CD1c-positive myeloid dendritic cell (primary cell): ENCODE measurements around the gene PHTF1.
A peak's percentile ranks its signal among the peaks of the same experiment; 100 is the strongest.
"Not testable (repeated sequence)": the region's sequence is repeated elsewhere in the genome, so short reads cannot be mapped to it uniquely, and the experiment has no call there.

Source experiments
- DNase-seq: peaks from one replicate; pipeline ENCODE4 v3.0.0-alpha.2; 2016; ENCODE audit errors: extremely low spot score

Gene PHTF1

DNA sequence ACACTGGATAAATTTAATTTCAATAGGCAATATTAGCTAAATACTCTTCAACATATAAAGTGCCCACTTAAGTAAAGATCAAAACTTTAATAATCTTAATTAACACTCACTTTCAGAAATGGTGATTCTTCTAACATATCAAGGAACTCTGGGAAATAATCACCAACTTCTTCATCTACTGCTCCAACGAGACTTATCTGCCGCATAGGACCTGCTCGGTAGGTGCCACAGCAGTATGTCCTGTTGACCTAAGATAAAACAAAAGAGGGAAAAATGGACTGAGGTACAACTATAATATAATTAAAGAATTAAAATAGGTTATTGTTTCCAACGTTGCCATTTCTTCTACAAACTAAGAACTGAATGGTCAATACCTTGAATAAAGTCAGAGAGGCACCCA, 18.3 kb upstream of the PHTF1 start:
- DNase-seq: no peak

DNA sequence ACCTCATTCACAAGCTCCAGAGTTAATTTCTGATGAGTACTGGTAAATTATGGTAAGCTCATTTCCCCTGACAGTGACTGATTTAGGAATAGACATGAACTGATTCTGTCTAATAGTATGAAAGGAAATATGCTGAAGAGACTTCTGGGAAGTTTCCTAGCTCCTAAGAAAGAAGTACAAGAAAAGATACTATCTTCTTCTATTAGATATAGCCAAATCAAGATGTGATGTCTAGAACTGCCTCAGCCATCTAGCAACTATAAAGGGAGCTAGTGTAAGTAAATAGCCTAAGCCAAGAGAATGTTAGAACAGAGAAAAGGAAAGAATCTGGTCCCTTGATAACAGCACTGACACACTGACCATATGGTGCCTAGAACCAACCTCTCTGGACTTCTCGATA, 10.7 kb upstream of the PHTF1 start:
- no peak for DNase-seq

DNA sequence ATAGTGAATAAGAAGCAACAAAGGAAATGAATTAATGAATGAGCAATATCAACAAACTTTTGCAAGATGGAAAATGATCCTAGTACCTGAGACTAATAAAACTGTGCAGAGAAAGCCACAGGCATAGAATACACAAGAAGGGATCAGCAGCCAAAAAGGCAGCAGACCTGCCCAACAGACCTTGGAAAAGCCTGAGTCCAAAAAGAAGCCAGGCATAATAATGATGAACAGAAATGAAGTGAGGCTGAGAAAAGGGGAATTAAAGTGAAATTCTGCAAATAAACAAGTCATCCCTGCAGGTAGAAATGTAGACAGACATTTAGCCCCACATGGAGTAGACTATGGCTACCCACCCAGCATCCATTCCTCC, 10.3 kb upstream of the PHTF1 start:
- DNase-seq: no peak

DNA sequence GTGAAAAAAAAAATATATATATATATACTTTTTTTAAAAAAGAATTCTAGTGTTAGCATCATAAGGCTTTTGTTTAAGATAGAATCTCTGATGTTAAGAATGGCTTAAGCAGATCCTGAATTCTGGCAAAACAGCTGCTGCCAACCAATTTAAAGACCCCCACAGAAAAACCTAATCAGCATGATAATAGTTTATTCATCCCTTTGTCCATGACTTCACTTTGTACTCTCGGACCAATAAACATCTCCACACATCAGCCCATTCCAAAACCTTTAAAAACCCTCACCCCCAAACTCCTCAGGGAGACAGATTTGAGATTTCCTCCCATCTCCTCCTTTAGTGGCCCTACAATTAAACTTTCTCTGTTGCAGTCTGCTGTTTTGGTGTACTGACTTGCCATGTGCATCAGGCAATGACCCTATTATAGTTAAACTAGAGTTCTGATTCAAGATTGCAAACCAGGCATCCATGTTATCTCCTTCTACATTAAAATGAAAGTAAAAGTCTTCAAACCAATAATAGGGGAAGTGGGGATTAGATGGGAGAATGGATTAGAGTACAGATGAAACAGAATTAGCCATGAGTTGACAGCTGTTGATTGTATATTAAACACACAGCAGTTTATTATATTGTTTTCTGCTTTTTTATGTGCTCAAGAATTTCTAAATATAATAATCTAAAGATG, 9.8 kb upstream of the PHTF1 start:
- DNase-seq: no peak

DNA sequence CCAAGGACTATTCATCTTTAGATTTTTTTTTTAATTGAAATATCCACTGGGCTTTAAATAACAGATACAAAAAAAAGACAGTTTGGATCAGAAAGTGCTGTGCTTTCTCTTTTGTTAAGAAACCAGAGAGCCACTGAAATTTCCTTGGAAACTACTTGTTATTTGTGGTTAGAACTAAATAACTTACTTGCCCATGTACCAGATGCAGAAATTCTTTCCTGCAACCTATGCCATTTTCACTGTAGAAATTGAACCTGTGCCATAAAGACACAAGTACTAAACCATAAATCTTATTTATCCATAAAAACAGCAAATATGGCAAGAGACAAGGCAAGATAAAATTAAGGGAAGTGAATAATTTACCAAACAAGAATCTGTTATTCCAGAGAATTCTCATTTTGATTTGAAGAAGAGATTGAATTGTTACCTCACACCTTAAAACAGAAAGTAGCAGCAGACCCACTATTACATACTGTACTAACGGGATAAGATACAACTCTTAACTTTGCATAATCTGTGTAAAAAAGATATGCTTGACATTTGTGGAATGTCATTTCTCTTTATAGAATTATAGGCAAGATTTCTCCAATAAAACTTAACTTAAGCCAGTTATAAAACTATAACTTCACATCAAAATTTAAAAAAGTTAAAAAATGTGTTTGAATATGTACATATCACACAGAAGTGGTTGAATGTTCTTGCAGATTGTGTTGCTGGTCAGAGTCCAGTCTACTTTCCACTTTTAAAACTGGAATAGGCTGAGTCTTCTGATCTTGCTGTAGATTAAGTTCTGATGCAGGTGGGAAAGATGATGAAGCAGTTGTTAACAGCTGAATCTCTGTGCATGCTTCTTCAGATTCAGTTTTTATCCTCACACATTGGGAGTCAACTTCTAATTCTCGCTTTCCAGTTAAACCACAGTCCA, 6.3 kb upstream of the PHTF1 start:
- no peak for DNase-seq

DNA sequence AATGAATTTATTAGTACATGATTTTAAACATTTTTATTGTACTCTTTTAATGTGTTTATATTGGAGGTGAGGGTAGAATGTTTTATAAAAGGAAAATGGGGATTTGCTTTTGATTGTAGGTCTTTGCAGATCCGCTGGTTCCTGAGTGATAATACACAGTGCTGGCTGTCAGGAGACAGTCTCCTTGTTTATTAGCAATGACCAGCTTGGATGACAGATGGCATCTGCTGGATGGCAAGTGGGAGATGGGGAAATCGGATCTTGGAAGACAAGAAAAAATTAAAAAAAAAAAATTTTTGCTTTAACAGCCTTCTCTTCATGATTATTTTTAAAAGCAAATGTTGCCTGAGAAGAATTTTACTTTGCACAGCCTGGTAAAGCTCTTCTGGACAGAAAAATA, 4.4 kb upstream of the PHTF1 start:
- no peak for DNase-seq

DNA sequence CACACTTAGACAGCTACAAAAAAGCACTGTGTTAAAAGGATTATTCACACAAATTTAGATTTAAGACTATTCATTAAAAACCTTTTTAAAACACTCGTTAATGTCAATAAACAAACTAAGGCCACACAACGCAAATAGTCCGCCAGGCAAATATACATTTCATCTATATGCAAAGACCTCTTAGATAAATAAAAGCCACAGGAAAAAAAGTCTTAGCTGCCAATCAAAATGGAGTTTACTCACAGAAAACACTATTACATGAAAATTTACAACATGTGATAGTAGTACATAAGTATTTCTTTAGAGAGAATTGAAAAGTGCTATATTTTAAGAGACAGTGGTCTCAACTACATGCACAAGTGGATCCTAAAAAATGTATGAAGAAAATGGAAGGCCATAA, 2.7 kb upstream of the PHTF1 start:
- no peak for DNase-seq

DNA sequence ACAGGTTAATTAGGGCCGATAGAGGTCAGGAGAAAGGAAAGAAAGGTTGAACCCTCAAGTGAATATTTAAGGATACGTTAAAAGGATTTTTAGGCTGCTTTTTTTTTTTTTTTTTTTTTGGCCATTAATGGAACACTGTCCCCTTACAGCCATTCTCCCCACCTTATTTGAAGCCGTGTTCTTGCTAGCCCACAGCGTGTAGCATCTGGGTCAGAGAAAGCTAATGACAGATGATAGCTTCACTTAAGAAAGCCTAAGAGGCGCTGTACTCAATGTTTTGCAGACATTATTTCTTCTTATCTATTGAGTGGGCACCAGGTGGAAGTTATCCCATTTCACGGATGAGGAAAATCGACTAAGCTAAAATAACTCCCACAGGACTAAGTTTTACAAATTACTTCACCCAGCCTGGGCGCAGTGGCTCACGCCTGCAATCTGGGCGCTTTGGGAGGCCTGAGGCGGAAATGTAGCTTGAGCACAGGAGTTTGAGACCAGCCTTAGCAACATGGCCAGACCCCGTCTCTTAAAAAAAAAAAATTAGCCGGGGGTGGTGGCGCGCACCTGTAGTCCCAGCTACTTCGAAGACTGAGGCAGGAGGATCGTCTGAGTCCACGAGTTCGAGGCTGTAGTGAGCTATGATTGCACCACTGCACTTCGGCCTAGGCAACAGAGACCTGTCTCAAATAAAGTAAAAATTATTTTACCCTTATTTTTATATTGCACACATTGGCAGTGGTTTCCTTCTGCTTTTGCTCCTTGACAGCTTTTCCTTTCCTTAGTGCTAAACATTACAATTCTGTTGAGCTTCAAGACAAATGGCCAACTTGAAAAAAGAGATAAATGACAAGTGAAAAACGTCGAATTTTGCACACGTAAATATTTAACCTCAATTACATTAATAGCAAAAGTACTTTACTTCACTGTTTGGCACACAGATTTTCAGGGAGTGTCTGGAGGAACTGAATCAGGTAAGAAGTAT, 1.1 kb upstream of the PHTF1 start:
- DNase-seq: no peak

DNA sequence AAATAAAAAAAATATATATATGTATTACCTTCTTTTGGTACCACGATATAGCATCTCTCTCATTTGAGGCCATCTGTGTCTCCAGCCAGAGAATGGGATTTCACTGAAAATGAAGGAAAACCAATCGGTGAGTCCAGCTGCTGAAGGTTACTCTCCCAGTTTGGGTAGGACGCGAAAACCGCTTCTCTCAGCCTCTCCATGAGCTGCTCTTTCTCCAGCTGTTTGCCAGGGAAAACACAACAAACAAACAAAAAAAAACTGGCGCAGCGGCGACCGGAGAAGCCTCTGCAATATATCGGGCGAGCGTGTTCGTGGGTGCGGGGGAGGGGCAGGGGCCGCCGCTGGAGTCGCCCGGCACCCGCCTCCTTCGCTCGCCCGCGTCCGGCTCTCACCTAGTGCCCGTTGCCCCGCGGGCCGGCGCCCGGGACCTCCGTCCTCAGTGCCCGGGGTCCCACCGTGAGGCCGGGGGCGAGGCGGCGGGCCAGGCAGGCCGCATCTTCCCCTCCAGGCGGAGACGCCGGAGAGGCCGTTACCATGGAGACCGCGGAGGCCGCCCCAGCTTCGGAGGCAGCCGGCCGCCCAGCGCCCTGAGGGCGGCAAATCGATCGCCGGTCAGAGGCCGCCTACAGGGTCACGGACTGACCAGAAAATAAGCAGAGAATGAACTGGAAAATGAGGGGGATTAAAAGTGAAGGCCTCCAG, 504 bp downstream of the PHTF1 start:
- peak; percentile 76 for DNase-seq

DNA sequence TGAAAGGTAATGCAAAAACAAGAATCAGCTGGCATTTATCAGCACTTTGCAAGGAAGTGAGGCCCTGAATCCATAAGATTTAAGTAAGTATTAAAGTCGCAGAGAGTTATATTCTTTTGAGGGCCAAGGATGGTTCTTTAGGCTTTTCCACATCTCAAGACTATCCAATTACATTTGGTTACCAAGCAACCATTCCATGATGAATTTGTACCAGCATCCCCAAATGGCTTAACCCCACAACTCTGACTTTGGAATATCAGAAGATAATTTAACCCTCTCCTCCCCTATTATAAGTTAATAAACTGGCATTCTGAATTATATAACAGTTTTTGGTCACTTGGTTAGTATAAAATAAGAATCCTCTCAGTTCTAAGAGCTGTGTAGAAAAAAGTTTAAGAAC, 2.8 kb downstream of the PHTF1 start:
- DNase-seq: no peak

DNA sequence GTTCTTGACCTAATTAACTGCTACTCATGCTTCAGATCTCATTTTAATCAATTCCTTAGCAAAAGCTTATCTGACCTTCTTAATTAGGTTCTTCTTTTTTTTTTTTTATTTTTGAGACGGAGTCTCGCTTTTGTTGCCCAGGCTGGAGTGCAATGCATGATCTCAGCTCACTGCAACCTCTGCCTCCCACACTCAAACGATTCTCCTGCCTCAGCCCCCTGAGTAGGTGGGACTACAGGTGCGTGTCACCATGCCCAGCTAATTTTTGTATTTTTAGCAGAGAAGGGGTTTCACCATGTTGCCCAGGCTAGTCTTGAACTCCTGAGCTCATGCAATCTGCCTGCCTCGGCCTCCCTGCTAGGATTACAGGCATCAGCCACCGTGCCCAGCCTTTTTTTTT, 6.0 kb downstream of the PHTF1 start:
- not testable (repeated sequence) for DNase-seq

DNA sequence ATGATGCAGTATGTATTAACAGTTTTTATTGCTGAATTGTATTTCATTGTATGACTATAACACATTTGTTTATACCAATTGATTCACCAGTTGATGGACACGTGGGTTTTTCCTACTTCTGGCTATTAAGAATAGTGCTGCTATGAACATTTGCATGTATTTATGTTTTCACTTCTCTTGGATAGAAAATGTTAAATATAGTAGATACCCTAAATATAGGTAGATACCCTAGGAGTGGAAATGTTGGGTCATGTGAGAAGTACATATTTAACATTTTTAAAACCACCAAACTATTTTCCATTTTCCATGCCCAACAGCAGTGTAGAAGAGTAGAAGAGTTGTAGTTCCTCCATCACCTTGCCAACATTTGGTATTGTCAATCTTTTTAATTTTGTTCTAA, 7.8 kb downstream of the PHTF1 start:
- no peak for DNase-seq

DNA sequence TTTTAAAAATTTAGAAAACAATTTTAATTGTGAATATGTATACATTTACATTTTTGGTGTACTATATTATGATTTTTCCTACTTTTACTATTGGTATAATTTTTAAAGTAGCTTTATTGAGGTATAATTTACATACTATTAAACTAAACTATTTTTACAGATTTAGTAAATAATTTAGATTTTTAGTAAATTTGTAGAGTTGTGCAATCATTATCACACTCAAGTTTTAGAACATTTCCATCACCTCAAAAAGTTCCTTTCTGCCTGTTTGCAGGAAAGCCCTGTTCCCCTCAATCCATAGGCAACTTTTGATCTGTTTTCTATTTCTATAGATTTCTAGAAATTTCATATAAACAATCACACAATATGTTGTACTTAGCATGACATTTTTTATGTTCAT, 8.2 kb downstream of the PHTF1 start:
- no peak for DNase-seq

DNA sequence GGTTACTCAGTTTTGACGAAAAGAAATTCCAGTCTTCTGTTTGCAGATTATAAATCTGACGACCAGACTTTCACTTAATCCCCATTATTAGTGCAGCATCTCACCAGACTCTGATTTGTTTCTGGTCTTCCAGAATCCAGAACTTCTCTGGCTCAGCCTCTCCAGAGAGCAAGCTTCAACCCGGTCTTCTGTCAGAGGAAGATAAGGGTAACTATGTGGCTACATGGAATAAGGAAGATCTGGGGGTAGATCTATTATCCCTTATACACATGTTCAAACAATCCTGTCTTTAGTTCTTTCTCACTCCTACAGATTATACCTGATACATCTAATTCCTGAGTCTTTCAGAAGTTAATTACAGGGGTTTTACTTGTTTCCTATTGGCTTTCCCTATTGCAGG, 9.9 kb downstream of the PHTF1 start:
- DNase-seq: no peak

DNA sequence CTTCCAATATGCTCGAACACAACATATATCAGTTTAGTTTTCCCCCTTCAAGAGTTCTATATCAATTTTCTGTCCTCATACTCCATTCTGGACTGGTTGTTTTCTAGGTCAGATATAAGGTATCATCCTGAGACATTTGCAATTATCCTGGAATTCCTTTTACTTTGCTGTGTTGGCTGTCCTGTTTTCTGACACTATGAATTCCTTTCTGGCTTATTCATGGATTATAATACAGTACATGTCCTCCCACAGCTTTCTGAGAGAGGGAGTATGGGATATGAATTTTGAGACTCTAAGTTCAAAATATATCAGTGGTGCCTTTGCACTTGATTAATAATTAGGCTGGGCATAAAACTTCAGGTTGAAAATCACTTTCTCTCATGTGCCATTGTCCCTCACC, 11.9 kb downstream of the PHTF1 start:
- no peak for DNase-seq

DNA sequence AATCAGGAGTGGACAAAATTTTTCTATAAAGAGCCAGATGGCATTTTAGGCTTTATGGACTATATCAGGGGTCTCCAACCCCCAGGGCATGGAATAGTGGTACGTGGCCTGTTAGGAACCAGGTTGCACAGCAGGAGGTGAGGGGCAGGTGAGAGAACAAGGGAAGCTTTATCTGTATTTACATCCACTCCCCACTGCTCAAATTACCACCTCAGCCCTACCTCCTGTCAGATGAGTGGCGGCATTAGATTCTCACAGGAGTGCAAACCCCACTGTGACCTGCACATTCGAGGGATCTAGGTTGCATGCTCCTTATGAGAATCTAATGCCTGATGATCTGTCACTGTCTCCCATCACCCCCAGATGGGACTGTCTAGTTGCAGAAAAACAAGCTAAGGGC, 13.9 kb downstream of the PHTF1 start:
- DNase-seq: no peak

DNA sequence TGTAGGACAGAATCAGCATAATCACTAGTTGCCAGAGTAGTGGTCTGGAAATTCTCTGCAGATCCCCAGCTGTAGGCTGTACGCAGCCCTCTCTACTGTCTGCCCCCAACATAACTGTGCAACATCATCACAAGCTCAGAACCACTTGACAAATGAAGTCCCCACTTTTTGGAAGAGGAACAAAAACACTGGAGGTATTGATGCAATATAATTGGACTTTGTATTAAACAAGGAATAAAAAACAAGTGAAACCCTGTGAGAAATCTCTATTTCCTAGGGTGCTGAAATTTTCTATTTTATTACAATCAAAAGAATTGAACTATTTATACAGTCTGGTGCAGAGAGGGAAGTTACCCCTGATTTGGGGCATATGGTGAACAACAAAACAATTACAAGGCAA, 15.2 kb downstream of the PHTF1 start:
- no peak for DNase-seq

DNA sequence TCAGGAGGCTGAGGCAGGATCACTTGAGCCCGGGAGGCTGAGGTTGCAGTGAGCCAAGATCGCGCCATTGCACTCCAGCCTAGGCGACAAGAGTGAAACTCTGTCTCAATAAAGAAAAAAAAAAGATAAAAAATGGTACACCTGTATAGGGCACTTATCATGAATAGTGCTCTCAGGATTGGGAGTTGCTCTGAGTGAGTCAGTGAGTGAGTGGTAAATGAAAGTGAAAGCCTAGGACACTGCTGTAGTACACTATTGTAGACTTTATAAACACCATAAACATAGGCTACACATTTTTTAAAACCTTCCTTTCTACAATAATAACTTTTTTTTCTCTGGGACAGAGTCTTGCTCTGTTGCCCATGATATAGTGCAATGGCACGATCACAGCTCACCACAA, 16.8 kb downstream of the PHTF1 start:
- DNase-seq: no peak

DNA sequence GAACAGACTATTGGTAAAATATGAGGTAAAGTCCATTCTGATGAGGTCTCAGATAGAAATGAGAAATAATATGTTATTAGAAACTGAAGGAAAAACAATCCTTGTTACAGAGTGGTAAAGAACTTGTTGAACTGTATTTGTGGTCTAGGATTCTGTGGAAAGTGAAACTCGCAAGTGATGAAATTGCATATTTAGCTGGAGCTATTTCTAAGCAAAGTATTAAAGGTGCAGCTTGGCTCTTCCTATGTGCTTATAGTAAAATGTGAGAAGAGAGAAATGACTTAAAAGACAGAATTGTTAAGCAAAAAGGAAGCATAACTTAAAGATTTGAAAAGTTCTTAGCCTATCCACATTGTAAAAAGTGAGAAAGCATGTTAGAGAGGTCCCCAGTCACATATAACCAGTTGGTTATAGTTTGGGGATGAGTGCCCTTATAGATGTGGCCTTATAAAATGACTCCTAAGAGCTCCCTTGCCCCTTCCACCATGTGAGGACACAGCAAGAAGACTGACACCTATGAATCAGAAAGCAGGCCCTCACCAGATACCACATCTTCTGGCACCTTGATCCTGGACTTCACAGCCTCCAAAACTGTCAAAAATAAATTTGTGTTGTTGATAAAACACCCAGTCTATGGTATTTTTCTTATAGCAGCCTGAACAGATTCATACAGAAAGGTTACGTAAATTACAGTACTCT, 24.8 kb downstream of the PHTF1 start:
- no peak for DNase-seq

DNA sequence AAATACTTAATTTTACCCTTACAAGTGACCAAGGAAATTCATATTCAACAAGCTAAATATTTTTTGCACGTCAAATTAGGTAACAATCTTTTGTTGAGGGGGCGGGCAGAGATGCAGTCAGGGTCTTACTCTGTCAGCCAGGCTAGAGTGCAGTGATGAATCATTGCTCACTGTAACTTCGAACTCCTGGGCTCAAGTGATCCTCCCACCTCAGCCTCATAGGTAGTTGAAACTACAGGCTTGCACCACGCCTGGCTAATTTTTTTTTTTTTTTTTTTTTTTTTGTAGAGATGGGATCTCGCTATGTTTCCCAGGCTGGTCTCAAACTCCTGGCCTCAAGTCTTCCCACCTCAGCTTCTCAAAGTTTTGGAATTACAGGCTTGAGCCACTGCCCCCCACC, 26.5 kb downstream of the PHTF1 start:
- no peak for DNase-seq

DNA sequence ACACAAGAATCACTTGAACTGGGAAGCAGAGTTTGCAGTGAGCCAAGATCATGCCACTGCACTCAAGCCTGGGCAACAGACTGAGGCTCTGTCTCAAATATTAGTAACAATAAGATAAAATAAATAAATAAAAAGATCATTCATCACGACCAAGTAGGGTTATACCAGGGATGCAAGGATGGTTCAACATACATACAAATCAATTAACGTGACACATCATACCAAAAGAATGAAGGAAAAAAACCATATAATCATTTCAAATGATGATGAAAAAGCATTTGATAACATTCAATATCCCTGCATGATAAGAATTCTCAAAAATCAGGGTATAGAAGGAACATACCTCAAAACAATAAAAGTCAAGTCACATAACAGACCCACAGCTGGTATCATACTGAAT, 38.3 kb downstream of the PHTF1 start:
- no peak for DNase-seq
